GM19035 (cell line): ENCODE data around the gene CENPP.

Source experiments
- ATAC-seq: cut with Tn5 transposase; IDR thresholded peaks from one replicate; pipeline ENCODE4 v1.9.1; 2021; ENCODE audit not compliant: unreplicated experiment

The CENPP gene

GRCh38 chr9:92422611-92423338, 97.0 kb downstream of the CENPP start:
- ATAC-seq = no peak

GRCh38 chr9:92423612-92424011, 97.9 kb downstream of the CENPP start:
- ATAC-seq = no peak

GRCh38 chr9:92424340-92424739, 98.6 kb downstream of the CENPP start, which contains the start of gene OMD:
OMD (minus strand) TSS chr9:92424471; CDS start chr9:92417558, 6,913 bp downstream.
- ATAC-seq = no peak

- no peak for ATAC-seq
Observed at GRCh38 chr9:92425474-92425873, 99.7 kb downstream of the CENPP start.

- ATAC-seq = no peak
Observed at GRCh38 chr9:92426501-92427145, 100.9 kb downstream of the CENPP start.

GRCh38 chr9:92429836-92430235, 104.1 kb downstream of the CENPP start:
- no peak for ATAC-seq

- ATAC-seq = no peak
Observed at GRCh38 chr9:92432350-92432749, 106.6 kb downstream of the CENPP start.

- no peak for ATAC-seq
Observed at GRCh38 chr9:92432972-92433548, 107.3 kb downstream of the CENPP start.

- ATAC-seq = no peak
Observed at GRCh38 chr9:92435263-92435662, 109.5 kb downstream of the CENPP start.

GRCh38 chr9:92438900-92439526, 113.3 kb downstream of the CENPP start:
- ATAC-seq = no peak

- no peak for ATAC-seq
Observed at GRCh38 chr9:92439921-92440750, 114.4 kb downstream of the CENPP start.

- no peak for ATAC-seq
Observed at GRCh38 chr9:92440751-92441046, 114.9 kb downstream of the CENPP start.

- ATAC-seq = no peak
Observed at GRCh38 chr9:92444841-92445240, 119.1 kb downstream of the CENPP start.

GRCh38 chr9:92446536-92446935, 120.8 kb downstream of the CENPP start:
- ATAC-seq = no peak

GRCh38 chr9:92455217-92455616, 129.5 kb downstream of the CENPP start:
- ATAC-seq = no peak

- ATAC-seq = no peak
Observed at GRCh38 chr9:92457576-92457975, 131.8 kb downstream of the CENPP start.

GRCh38 chr9:92463387-92463786, 137.6 kb downstream of the CENPP start:
- ATAC-seq = no peak

GRCh38 chr9:92463984-92464383, 138.2 kb downstream of the CENPP start:
- ATAC-seq = no peak

GRCh38 chr9:92467041-92467440, 141.3 kb downstream of the CENPP start:
- no peak for ATAC-seq

GRCh38 chr9:92467511-92467910, 141.8 kb downstream of the CENPP start:
- no peak for ATAC-seq

- no peak for ATAC-seq
Observed at GRCh38 chr9:92468206-92468605, 142.5 kb downstream of the CENPP start.
